GM12892 (cell line): ENCODE data around the gene COG5.

Experiments used
- POLR2A ChIP-seq: IDR thresholded peaks from 2 replicates; pipeline ENCODE4 v1.6.1; 2011; ENCODE audit warnings: low read depth, low read length, control low read depth
- POLR2AphosphoS5 ChIP-seq: IDR thresholded peaks from 2 replicates; pipeline ENCODE4 v1.6.1; 2011; ENCODE audit warnings: low read depth, low read length, control low read depth

DNA sequence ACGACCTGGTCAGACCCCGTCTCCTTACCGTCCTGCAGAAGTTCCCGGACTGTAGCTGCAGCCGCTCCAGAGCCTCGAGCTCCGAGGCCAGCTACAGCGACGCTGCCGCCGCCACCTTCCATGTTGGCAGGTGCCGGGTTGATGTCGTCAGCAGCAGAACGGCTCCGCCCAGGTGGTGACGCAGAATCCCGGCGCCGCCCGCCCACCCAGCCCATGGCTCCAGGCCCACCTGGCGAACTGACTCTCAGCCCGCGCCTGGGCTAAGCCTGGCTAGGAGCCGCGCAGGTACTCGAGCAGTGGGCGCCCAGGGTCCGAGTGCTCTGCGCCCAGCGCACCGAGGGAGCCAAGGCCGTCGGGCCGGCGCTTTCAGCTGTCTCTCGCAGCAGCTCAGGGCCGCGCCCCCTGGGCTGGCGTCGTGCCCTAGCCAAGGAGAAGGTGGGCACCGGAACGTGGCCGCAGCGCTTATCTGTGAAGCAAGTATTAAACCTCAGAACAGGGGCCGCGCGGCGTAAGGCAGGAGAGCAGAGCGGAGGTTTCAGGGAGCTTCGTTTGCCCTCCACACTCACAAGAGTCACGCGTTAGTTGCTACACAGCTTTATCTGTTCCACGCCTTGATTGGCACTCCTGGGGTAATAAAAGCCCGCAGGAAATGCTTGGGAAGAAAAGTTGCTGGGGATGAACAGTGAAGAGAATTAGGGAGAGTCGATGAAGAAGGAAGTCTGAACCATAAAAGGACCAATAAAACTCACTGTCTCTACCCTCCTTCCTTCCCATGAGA, at the start of gene COG5, which contains the start of gene DUS4L:
- peak; percentile 90 for TF ChIP-seq POLR2A
- peak; percentile 85 for TF ChIP-seq POLR2AphosphoS5
